Mucosa of descending colon (tissue), 3 donors: ENCODE data around the gene DIAPH2. TPM values are rescaled to one million over a fixed set of nuclear protein-coding genes. Genes with fewer than 3 reads are reported as not detected.

Source experiments
- ATAC-seq: fragments of 200-7000 bp; cut with Tn5 transposase; one replicate; pipeline ENCODE4 v1.9.1; 2020; ENCODE audit warnings: mild to moderate bottlenecking, moderate library complexity
- DNase-seq, 3 donors: peaks; one replicate each; pipeline ENCODE4 v3.0.0-alpha.2; 2020
- H3K36me3 ChIP-seq: fragments of 200-600 bp; one replicate; pipeline ENCODE4 v1.8.0; 2021; ENCODE audit warnings: low read depth, mild to moderate bottlenecking
- H3K4me1 ChIP-seq: fragments of 200-600 bp; one replicate; pipeline ENCODE4 v1.8.0; 2021; ENCODE audit warnings: low read depth, mild to moderate bottlenecking
- H3K4me3 ChIP-seq: fragments of 200-600 bp; one replicate; pipeline ENCODE4 v1.8.0; 2021; ENCODE audit warnings: mild to moderate bottlenecking
- H3K9me3 ChIP-seq: fragments of 200-600 bp; one replicate; pipeline ENCODE4 v1.8.0; 2021; ENCODE audit warnings: mild to moderate bottlenecking
- CTCF ChIP-seq: fragments of 200-600 bp; IDR thresholded peaks from one replicate; pipeline ENCODE4 v1.8.0; 2022; ENCODE audit warnings: antibody characterized with exemption, mild to moderate bottlenecking
- intact Hi-C, 2 donors: fragments of 100-400 bp; cut with DNase I in 1 of 2; cut with micrococcal nuclease in 1 of 2; formaldehyde crosslinking; loops; one replicate each; pipeline versions ENCODE4 v1.11.0 to v1.11.1; 2022; cut with DNase I, micrococcal nuclease
- total RNA-seq, 3 donors: library from RNA; stranded (reverse); fragmentation: NEBNext Ultra II Directional in 2 of 3; extraction: Animal tissue kit (Norgen Biotek cat#: 25700) in 2 of 3; gene quantifications; one replicate each; pipeline versions ENCODE4 v1.2.1 to v1.2.4, GENCODE V29; 2021 to 2023
- donor health status: DM: no; HTN: no; CAD: no; lungs with moderate emphysema.
- donor health status: DM: no; HTN: no; CAD: no.
- donor health status: DM: no; HTN: yes; CAD: no.

Gene DIAPH2
- total RNA-seq, 3 donors from 2014 or later, result 26.7 to 40.2 (median 29.6) TPM

- DNase-seq (no peak), ATAC-seq (no peak)
- intact Hi-C loops, result no loop called here
- no peak for TF ChIP-seq CTCF
- Histone ChIP-seq H3K9me3 (no peaks in the 10 kb centered on the region), H3K4me3 (no peak overlapping the region), H3K36me3 (no peaks in the 10 kb centered on the region), H3K4me1 (no peaks in the 10 kb centered on the region)
These were observed 650.2 kb downstream of the DIAPH2 start for GRCh38 chrX:97334850-97335249.

- Histone ChIP-seq H3K9me3 (no peaks in the 10 kb centered on the region), H3K36me3 (no peaks in the 10 kb centered on the region), H3K4me1 (no peaks in the 10 kb centered on the region), H3K4me3 (no peak overlapping the region)
- intact Hi-C loops, result no loop called here
- ATAC-seq (no peak), DNase-seq (no peak)
- TF ChIP-seq CTCF, result no peak
These were observed 660.1 kb downstream of the DIAPH2 start for GRCh38 chrX:97344724-97345123.

- Histone ChIP-seq H3K36me3 (no peaks in the 10 kb centered on the region), H3K4me3 (no peak overlapping the region), H3K4me1 (no peaks in the 10 kb centered on the region), H3K9me3 (no peaks in the 10 kb centered on the region)
- intact Hi-C loops, result no loop called here
- no peak for ATAC-seq
- no peak for TF ChIP-seq CTCF
- DNase-seq, result no peak
These were observed 674.3 kb downstream of the DIAPH2 start for GRCh38 chrX:97358941-97359340.

- H3K36me3 ChIP-seq, result no peaks in the 10 kb centered on the region
These were observed 679.2 kb downstream of the DIAPH2 start for GRCh38 chrX:97363843-97364242.

GRCh38 chrX:97366237-97366636, 681.6 kb downstream of the DIAPH2 start:
- Histone ChIP-seq H3K4me1 (no peaks in the 10 kb centered on the region), H3K36me3 (no peaks in the 10 kb centered on the region), H3K4me3 (no peak overlapping the region), H3K9me3 (no peaks in the 10 kb centered on the region)
- intact Hi-C loops, result no loop called here
- TF ChIP-seq CTCF, result no peak
- ATAC-seq, result no peak
- no peak for DNase-seq

More at GRCh38 chrX:97363843-97364242, 679.2 kb downstream of the DIAPH2 start:
- H3K9me3 ChIP-seq, result no peaks in the 10 kb centered on the region
- no peak overlapping the region for H3K4me3 ChIP-seq
- no peak for TF ChIP-seq CTCF
- DNase-seq, result no peak
- no peak for ATAC-seq
- intact Hi-C loops, result no loop called here
- H3K4me1 ChIP-seq, result no peaks in the 10 kb centered on the region

- intact Hi-C loops, result no loop called here
- no peak for DNase-seq
- H3K4me3 ChIP-seq, result no peak overlapping the region
- TF ChIP-seq CTCF, result no peak
- no peak for ATAC-seq
- no peaks in the 10 kb centered on the region for H3K36me3 ChIP-seq
- no peaks in the 10 kb centered on the region for H3K9me3 ChIP-seq
- no peaks in the 10 kb centered on the region for H3K4me1 ChIP-seq
These were observed 682.5 kb downstream of the DIAPH2 start for GRCh38 chrX:97367125-97367524.
